SK-N-SH (cell line): ENCODE measurements around the gene TTC9C. TPM values are rescaled to one million over a fixed set of nuclear protein-coding genes. Genes with fewer than 3 reads are reported as not detected.

Experiments
- CTCF ChIA-PET: fragments of 300-600, 350-600 bp; formaldehyde crosslinking; extraction: SDS; loops from one replicate; lab custom pipeline; 2021; lab: Yijun Ruan, JAX
- POLR2A ChIA-PET: fragments of 350-600 bp; sonication (Branson Sonifier 250); formaldehyde crosslinking; extraction: SDS; loops from one replicate; lab custom pipeline; 2020; ENCODE audit warnings: antibody characterized with exemption, inconsistent platforms; lab: Yijun Ruan, JAX
- DNase-seq: peaks from one replicate; pipeline ENCODE4 v3.0.0; 2012
- H2AFZ ChIP-seq: fragments of 200-600 bp; sonication (generic); 2 replicates; pipeline ENCODE4 v1.8.1; 2016; ENCODE audit warnings: antibody characterized with exemption, mild to moderate bottlenecking, low read depth
- H3F3A ChIP-seq: fragments of 200-600 bp; sonication (generic); replicated peaks from 2 replicates; pipeline ENCODE3; 2016; ENCODE audit warnings: antibody characterized with exemption, mild to moderate bottlenecking; ENCODE audit not compliant: insufficient read depth
- H3K27ac ChIP-seq, 2 experiments: fragments of 200-500 bp in 1 of 2; fragments of 200-600 bp in 1 of 2; sonication (Bioruptor generic) in 1 of 2; sonication (generic), shearing (Covaris generic) in 1 of 2; 2 replicates each; pipeline versions ENCODE4 v1.5.1 to v1.6.1; 2014 to 2016; ENCODE audit warnings: low read depth in 2 of 2, inconsistent platforms in 1 of 2, low read length in 1 of 2, mild to moderate bottlenecking in 1 of 2, mixed read lengths in 1 of 2
- H3K27me3 ChIP-seq: fragments of 200-600 bp; sonication (generic), shearing (Covaris generic); 2 replicates; pipeline ENCODE4 v1.6.1; 2016; ENCODE audit warnings: mixed run types; ENCODE audit not compliant: insufficient read depth
- H3K36me3 ChIP-seq, 2 experiments: fragments of 200-500 bp in 1 of 2; fragments of 200-600 bp in 1 of 2; sonication (Bioruptor generic) in 1 of 2; sonication (generic) in 1 of 2; replicated peaks in 1 of 2; 2 replicates each; pipeline versions ENCODE3 to v1.5.1; 2014 to 2016; ENCODE audit warnings: low read length in 1 of 2, mild to moderate bottlenecking in 1 of 2; ENCODE audit not compliant: insufficient read depth in 2 of 2, control insufficient read depth in 1 of 2
- H3K4me1 ChIP-seq, 2 experiments: fragments of 200-500 bp in 1 of 2; fragments of 200-600 bp in 1 of 2; sonication (Bioruptor generic) in 1 of 2; sonication (generic), shearing (Covaris generic) in 1 of 2; 2 replicates each; pipeline versions ENCODE4 v1.5.1 to v1.6.1; 2014 to 2016; ENCODE audit warnings: low read depth in 1 of 2, low read length in 1 of 2, mixed run types in 1 of 2; ENCODE audit not compliant: insufficient read depth in 2 of 2, control insufficient read depth in 1 of 2
- H3K4me2 ChIP-seq: fragments of 200-600 bp; sonication (generic), shearing (Covaris generic); 2 replicates; pipeline ENCODE4 v1.6.1; 2017; ENCODE audit warnings: mixed run types
- H3K4me3 ChIP-seq, 2 experiments: fragments of 200-500 bp in 1 of 2; fragments of 200-600 bp in 1 of 2; sonication (Bioruptor generic) in 1 of 2; sonication (generic), shearing (Covaris generic) in 1 of 2; 2 replicates each; pipeline versions ENCODE4 v1.5.1 to v1.8.1; 2014 to 2016; ENCODE audit warnings: low read depth in 2 of 2, inconsistent platforms in 1 of 2, low read length in 1 of 2, mild to moderate bottlenecking in 1 of 2, mixed read lengths in 1 of 2, moderate library complexity in 1 of 2
- H3K79me2 ChIP-seq: fragments of 200-600 bp; sonication (generic); 2 replicates; pipeline ENCODE4 v1.8.1; 2017; ENCODE audit warnings: mild to moderate bottlenecking; ENCODE audit not compliant: insufficient read depth
- H3K9ac ChIP-seq: fragments of 200-600 bp; sonication (generic); 2 replicates; pipeline ENCODE4 v1.6.1; 2017; ENCODE audit warnings: mixed run types
- H3K9me2 ChIP-seq: fragments of 200-600 bp; sonication (generic); 2 replicates; pipeline ENCODE4 v1.6.1; 2017; ENCODE audit warnings: mixed run types
- H3K9me3 ChIP-seq: fragments of 200-600 bp; sonication (generic); 2 replicates; pipeline ENCODE4 v1.6.1; 2017; ENCODE audit warnings: mixed run types, mild to moderate bottlenecking, moderate library complexity
- H4K20me1 ChIP-seq: fragments of 200-600 bp; sonication (generic); 2 replicates; pipeline ENCODE4 v1.6.1; 2017; ENCODE audit warnings: mild to moderate bottlenecking, mixed run types; ENCODE audit not compliant: insufficient read depth
- CHD2 ChIP-seq: fragments of 150-350 bp; IDR thresholded peaks from 2 replicates; pipeline ENCODE4 v1.6.1; 2018; ENCODE audit warnings: low read length; ENCODE audit not compliant: partially characterized antibody
- ELF1 ChIP-seq: IDR thresholded peaks from 2 replicates; pipeline ENCODE4 v1.4.0; 2012
- FOXM1 ChIP-seq: IDR thresholded peaks from 2 replicates; pipeline ENCODE4 v1.4.0; 2012; ENCODE audit warnings: low read depth, mild to moderate bottlenecking
- GABPA ChIP-seq: IDR thresholded peaks from 2 replicates; pipeline ENCODE4 v1.4.0; 2012; ENCODE audit warnings: low read depth, mild to moderate bottlenecking
- IRF3 ChIP-seq: fragments of 150-350 bp; IDR thresholded peaks from 2 replicates; pipeline ENCODE4 v1.6.1; 2016; ENCODE audit warnings: mild to moderate bottlenecking, low read depth, low read length
- JUND ChIP-seq: IDR thresholded peaks from 2 replicates; pipeline ENCODE4 v1.4.0; 2012
- MAX ChIP-seq: IDR thresholded peaks from 2 replicates; pipeline ENCODE4 v1.4.0; 2012; ENCODE audit warnings: low read depth
- PBX3 ChIP-seq: IDR thresholded peaks from 2 replicates; pipeline ENCODE4; 2012
- POLR2AphosphoS5 ChIP-seq: IDR thresholded peaks from 2 replicates; pipeline ENCODE4 v1.6.1; 2012; ENCODE audit warnings: low read depth, low read length
- RXRA ChIP-seq: IDR thresholded peaks from 2 replicates; pipeline ENCODE4 v1.4.0; 2012; ENCODE audit warnings: low read depth, mild to moderate bottlenecking, borderline replicate concordance
- SMC3 ChIP-seq: IDR thresholded peaks from 2 replicates; pipeline ENCODE4 v1.6.1; 2012; ENCODE audit warnings: low read depth, low read length, improper control_type of control experiment
- TAF1 ChIP-seq: IDR thresholded peaks from 2 replicates; pipeline ENCODE4 v1.6.1; 2012; ENCODE audit warnings: low read depth, mild to moderate bottlenecking, low read length, moderate library complexity, borderline replicate concordance
- YY1 ChIP-seq: IDR thresholded peaks from 2 replicates; pipeline ENCODE4 v1.4.0; 2012; ENCODE audit warnings: low read depth, mild to moderate bottlenecking
- WGBS: methylation state at CpG from one replicate; pipeline ENCODE4 v1.1.6; 2017; ENCODE audit warnings: low lambda C conversion rate; 5-methylcytosine and 5-hydroxymethylcytosine counted together
- polyA plus RNA-seq, 3 experiments: library from polyadenylated mRNA; depleted of rRNA; stranded (reverse); fragments of >200 nt; gene quantifications; 2 replicates each; pipeline ENCODE4 v1.2.3, GENCODE V29; 2012

TTC9C gene
- polyA plus RNA-seq, 1 of the 3 experiments (the other 2 are of a cell fraction), result 31.3 TPM

GRCh38 chr11:62753736-62754603 is 25.7 kb downstream of the TTC9C start, which contains the start of gene ZBTB3:
Gene ZBTB3 (minus strand): TSS chr11:62754160. CDS start chr11:62753664, 496 bp downstream.
- Histone ChIP-seq H3K79me2 (peaks cover 33% of the 10 kb centered on the region; the same call in 1 of the 2 replicates), H4K20me1 (no peaks in the 10 kb centered on the region), H3K27me3 (no peaks in the 10 kb centered on the region), H3K9me3 (no peaks in the 10 kb centered on the region), H3K4me3 (peak within 1 kb of the TSS; percentile 66 to 69), H3K4me2 (peak within 1 kb of the TSS; percentile 87), H3K9ac (peak within 1 kb of the TSS; percentile 83), H3K9me2 (no peaks in the 10 kb centered on the region), H3F3A (peaks cover 21% of the 10 kb centered on the region), H3K36me3 (peaks cover 0 to 3% of the 10 kb centered on the region in 2 experiments), H3K4me1 (peaks cover 6 to 11% of the 10 kb centered on the region in 2 experiments; a peak in 3 of 4 replicates), H2AFZ (peak within 1 kb of the TSS; percentile 94), H3K27ac (peak within 1 kb of the TSS; percentile 85 to 95)
- ChIA-PET CTCF (interaction anchor here (0.7 to 3.3 kb wide), 8 partner anchors 10 to 329 kb away, joined by 3 to 18 read pairs (median 4); partner anchors contain the start of gene TAF6L), POLR2A (interaction anchor here (0.7 to 2.3 kb wide), 23 partner anchors 8 to 180 kb away, joined by 3 to 33 read pairs (median 8); partner anchors contain the start of genes BSCL2, C11orf98, CSKMT and EEF1G)
- peak; percentile 90 for DNase-seq
- under 1% methylated on average over 42 of the region's 47 CpGs for WGBS
- TF ChIP-seq MAX (peak; percentile 65; the same call in 1 of the 2 replicates), RXRA (no peak), JUND (no peak), PBX3 (peak; percentile 97), YY1 (peak; percentile 68; the same call in 1 of the 2 replicates), ELF1 (peak; percentile 80), SMC3 (no peak), IRF3 (peak; percentile 78), POLR2AphosphoS5 (peak; percentile 86), FOXM1 (no peak), CHD2 (peak; percentile 92), TAF1 (peak; percentile 78), GABPA (peak; percentile 89)
